ENCODE results near the gene PRKCB. TPM values are rescaled to one million over a fixed set of nuclear protein-coding genes. Genes with fewer than 3 reads are reported as not detected.

The PRKCB gene
- polyA plus RNA-seq, 2 of the 4 experiments (the other 2 are of a cell fraction) = 0.09 to 0.22 TPM

GRCh38 chr16:24075931-24076716, 240.3 kb downstream of the PRKCB start (continued):
- no peak for TF ChIP-seq ZNF302 (CRISPR knock-in tag; IDR thresholded peaks at IDR 0.05)
- no peak for TF ChIP-seq SMC3 (IDR thresholded peaks at IDR 0.05)

- ChIA-PET CTCF (interaction anchor here (2.1 kb wide), 1 partner anchor 428 kb away, joined by 6 read pairs; no protein-coding TSS in a partner anchor), POLR2A (interaction anchor here (0.5 kb wide), 1 partner anchor 391 kb away, joined by 5 read pairs; no protein-coding TSS in a partner anchor)
- Histone ChIP-seq H3K4me2 (no peak overlapping the region), H3K9me3 (no peaks in the 10 kb centered on the region), H3K4me1 (no peaks in the 10 kb centered on the region), H3K4me3 (no peak overlapping the region), H3K27ac (no peak overlapping the region)
- ATAC-seq (no peak), DNase-seq (ENCODE audit: low read depth in 1 of 2, low spot score in 1 of 2) (no peak), FAIRE-seq (no peak)
- 0% methylated on average over 1 of the region's 1 CpG for WGBS (ENCODE audit: missing lambda C conversion rate)
- TF ChIP-seq CEBPB (IDR thresholded peaks at IDR 0.05) (no peak), RAD21 (conservative IDR thresholded peaks at IDR 0.05 in 1 of 2, IDR thresholded peaks at IDR 0.05 in 1 of 2) (no peak), BCL3 (IDR thresholded peaks at IDR 0.05) (no peak), KDM5A (IDR thresholded peaks at IDR 0.05) (no peak), HOXB13 (CRISPR knock-in tag; IDR thresholded peaks at IDR 0.05; ENCODE audit: low read depth) (no peak), ZNF302 (CRISPR knock-in tag; IDR thresholded peaks at IDR 0.05) (no peak), HDAC2 (IDR thresholded peaks at IDR 0.05) (no peak), RFX5 (IDR thresholded peaks at IDR 0.05) (no peak), EHMT2 (IDR thresholded peaks at IDR 0.05; ENCODE audit: low read depth) (no peak), CBX2 (IDR thresholded peaks at IDR 0.05; ENCODE audit: borderline replicate concordance, low read depth) (no peak), CHD4 (IDR thresholded peaks at IDR 0.05; ENCODE audit: borderline replicate concordance) (no peak), HOXB5 (CRISPR knock-in tag; IDR thresholded peaks at IDR 0.05) (no peak), JUNB (IDR thresholded peaks at IDR 0.05) (no peak), PBX3 (IDR thresholded peaks at IDR 0.05) (no peak), E2F6 (IDR thresholded peaks at IDR 0.05; ENCODE audit: borderline replicate concordance, low read depth) (no peak), MYC (IDR thresholded peaks at IDR 0.05; ENCODE audit: borderline replicate concordance, low read length) (no peak), SMC3 (IDR thresholded peaks at IDR 0.05) (no peak), RCOR1 (IDR thresholded peaks at IDR 0.05; ENCODE audit: low read depth, low read length) (no peak), CBX8 (IDR thresholded peaks at IDR 0.05) (no peak)
These were observed 241.5 kb downstream of the PRKCB start for GRCh38 chr16:24077292-24077691.

GRCh38 chr16:24077966-24078365, 242.2 kb downstream of the PRKCB start:
- ATAC-seq = no peak
- 5% methylated on average over 4 of the region's 8 CpGs for WGBS (ENCODE audit: missing lambda C conversion rate)
- no peak for DNase-seq (ENCODE audit: low read depth in 1 of 2, low spot score in 1 of 2)
- H3K27ac ChIP-seq = no peak overlapping the region
- TF ChIP-seq GATA3 (IDR thresholded peaks at IDR 0.05; ENCODE audit: borderline replicate concordance) = no peak
- FAIRE-seq = no peak
- H3K4me3 ChIP-seq = no peak overlapping the region
- no peaks in the 10 kb centered on the region for H3K4me1 ChIP-seq
- H3K9me3 ChIP-seq = no peaks in the 10 kb centered on the region
- ChIA-PET POLR2A (no interaction called here), CTCF (interaction anchor here (0.8 to 2.1 kb wide), 2 partner anchors 21 to 427 kb away, joined by 3 to 6 read pairs; no protein-coding TSS in a partner anchor)
- no peak overlapping the region for H3K4me2 ChIP-seq

Data from A549 (cell line).